Fibroblast of skin of abdomen (primary cell): ENCODE measurements around the gene PLA2G4B. TPM values are rescaled to one million over a fixed set of nuclear protein-coding genes. Genes with fewer than 3 reads are reported as not detected.

Experiments used
- DNase-seq: peaks from one replicate; pipeline ENCODE4 v3.0.0-alpha.2; 2013
- polyA plus RNA-seq, 2 experiments: library from polyadenylated mRNA; unstranded; fragments of 120-200 nt; gene quantifications; one replicate each; pipeline ENCODE4 v1.2.1, GENCODE V29; 2013; ENCODE audit not compliant: insufficient read length in 2 of 2

PLA2G4B gene
- polyA plus RNA-seq (2013, experiment 1 of 2; ENCODE audit: insufficient read length), result 2.7 TPM
- 3.1 TPM for polyA plus RNA-seq (2013, experiment 2 of 2; ENCODE audit: insufficient read length)

GRCh38 chr15:41838400-41838897 is at the start of gene PLA2G4B:
PLA2G4B (plus strand) TSS chr15:41838847; CDS start chr15:41838914, 67 bp downstream.
- no peak for DNase-seq

- no peak for DNase-seq
These were observed 49.4 kb upstream of the PLA2G4B start for GRCh38 chr15:41789236-41789635.

GRCh38 chr15:41789662-41790061 is 49.0 kb upstream of the PLA2G4B start:
- no peak for DNase-seq

GRCh38 chr15:41790169-41790568 is 48.5 kb upstream of the PLA2G4B start:
- DNase-seq, result no peak

- DNase-seq, result peak; percentile 62
These were observed 47.7 kb upstream of the PLA2G4B start for GRCh38 chr15:41790756-41791546.

- no peak for DNase-seq
These were observed 47.1 kb upstream of the PLA2G4B start for GRCh38 chr15:41791547-41791937.

GRCh38 chr15:41792000-41792637 is 46.5 kb upstream of the PLA2G4B start:
- no peak for DNase-seq

- no peak for DNase-seq
These were observed 44.6 kb upstream of the PLA2G4B start for GRCh38 chr15:41794081-41794480.

- peak; percentile 87 for DNase-seq
These were observed 42.4 kb upstream of the PLA2G4B start for GRCh38 chr15:41795996-41796856.

GRCh38 chr15:41797201-41797944 is 41.3 kb upstream of the PLA2G4B start:
- no peak for DNase-seq

- DNase-seq, result no peak
These were observed 39.8 kb upstream of the PLA2G4B start for GRCh38 chr15:41798607-41799487.

GRCh38 chr15:41799488-41799805 is 39.2 kb upstream of the PLA2G4B start:
- DNase-seq, result no peak

- no peak for DNase-seq
These were observed 37.5 kb upstream of the PLA2G4B start for GRCh38 chr15:41801185-41801584.

GRCh38 chr15:41801850-41802455 is 36.7 kb upstream of the PLA2G4B start:
- DNase-seq, result peak; percentile 39

- DNase-seq, result no peak
These were observed 34.3 kb upstream of the PLA2G4B start for GRCh38 chr15:41804361-41804760.

- DNase-seq, result no peak
These were observed 33.6 kb upstream of the PLA2G4B start for GRCh38 chr15:41804916-41805666.

GRCh38 chr15:41805711-41806110 is 32.9 kb upstream of the PLA2G4B start:
- no peak for DNase-seq

GRCh38 chr15:41806291-41807181 is 32.1 kb upstream of the PLA2G4B start:
- DNase-seq, result no peak

GRCh38 chr15:41809121-41809520 is 29.5 kb upstream of the PLA2G4B start:
- no peak for DNase-seq
